HG03521 (cell line): ENCODE results near the gene NF2.

Experiments
- ATAC-seq: cut with Tn5 transposase; IDR thresholded peaks from one replicate; pipeline ENCODE4 v1.9.1; 2021; ENCODE audit warnings: mild to moderate bottlenecking, moderate library complexity; ENCODE audit not compliant: unreplicated experiment

The NF2 gene

DNA sequence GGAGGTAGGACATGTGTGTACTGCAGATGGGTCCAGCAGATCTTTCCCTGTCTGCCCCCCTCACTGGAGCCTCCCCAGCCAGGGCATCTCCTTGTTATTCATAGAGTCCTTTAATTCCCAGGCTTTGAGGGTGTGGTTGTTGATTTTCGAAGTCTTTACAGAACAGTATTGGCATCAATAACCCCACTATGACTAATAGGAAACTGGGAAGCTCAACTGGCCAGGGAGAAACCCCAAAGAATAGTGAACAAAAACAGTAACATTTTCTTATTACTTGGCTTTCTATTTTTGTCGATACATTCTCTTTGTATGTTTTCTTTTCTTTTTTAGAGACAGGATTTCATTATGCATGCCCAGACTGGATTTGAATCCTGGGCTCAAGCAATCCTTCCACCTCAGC lies 57.9 kb downstream of the NF2 start:
- ATAC-seq = no peak

DNA sequence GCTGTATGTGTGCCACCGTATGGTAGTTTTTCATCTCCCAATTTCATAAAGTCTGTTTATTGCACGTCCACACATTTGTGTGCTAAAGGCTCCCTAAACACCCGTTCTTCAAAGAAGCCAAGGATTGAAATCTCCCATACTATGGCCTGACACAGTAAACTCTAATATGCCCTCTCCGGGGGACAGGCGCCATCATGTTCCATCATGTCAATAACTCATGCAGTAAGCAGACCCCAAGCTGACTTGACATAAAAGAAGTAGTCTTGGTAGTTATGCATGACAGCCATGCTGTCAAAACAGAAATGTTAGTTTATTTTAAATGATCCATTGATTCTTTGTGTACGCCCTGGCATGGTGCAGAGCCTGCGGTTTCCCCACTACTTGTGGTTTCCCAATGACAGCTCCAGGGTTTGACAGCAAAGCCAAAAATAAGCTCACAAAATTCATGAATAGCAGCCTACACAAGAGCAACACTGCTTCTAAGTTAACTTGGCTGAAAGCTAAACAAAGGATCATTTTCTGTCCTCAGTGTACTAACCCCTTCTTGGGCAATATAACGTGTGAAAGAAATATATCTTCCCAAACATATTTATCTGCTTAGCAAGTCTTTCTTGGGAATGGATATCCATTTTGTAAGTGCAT lies 59.9 kb downstream of the NF2 start:
- ATAC-seq = no peak

- ATAC-seq = no peak
Observed at GRCh38 chr22:29665486-29665885, 62.1 kb downstream of the NF2 start.

DNA sequence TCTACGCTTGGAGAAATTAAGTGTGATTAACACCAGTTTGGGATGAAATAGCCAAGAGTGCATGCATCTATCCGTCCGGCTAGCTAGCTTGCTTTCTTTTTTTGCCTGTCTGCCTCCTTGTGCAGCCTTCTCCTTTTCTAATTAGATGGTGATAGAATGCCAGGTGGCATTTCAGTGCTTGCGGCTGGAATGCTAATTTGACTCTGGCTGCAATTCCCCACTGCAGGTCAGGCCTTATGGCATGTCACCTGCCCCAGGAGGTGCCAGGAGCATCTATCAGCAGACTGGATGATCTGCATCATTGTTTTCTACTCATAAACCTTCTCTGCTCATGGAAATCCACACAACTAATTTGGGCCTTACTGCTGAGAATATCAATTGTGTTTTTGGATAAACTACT lies 65.2 kb downstream of the NF2 start:
- ATAC-seq = no peak

- ATAC-seq = no peak
Observed at GRCh38 chr22:29670626-29671025, 67.2 kb downstream of the NF2 start.

GRCh38 chr22:29673361-29674066 lies 70.1 kb downstream of the NF2 start:
- ATAC-seq = no peak

DNA sequence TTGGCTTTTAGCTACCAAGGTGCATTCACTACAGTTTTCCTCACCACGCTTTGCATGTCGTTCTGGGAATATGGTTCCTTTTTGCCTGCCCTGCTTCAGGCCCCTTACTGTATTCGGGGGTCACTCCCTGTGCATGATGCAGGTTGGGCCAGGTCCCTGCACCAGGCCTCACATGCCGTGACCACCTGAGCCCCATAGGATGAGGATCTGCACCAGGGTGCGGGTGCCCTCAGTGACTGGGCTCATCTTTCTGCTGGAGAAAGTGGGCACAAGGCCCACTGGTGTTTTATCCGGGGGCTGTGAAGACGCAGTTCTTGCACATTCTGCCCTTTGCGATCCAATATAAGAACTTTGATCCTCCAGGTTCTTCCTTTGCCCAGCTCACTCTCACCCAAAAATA lies 70.7 kb downstream of the NF2 start:
- ATAC-seq = no peak

GRCh38 chr22:29679316-29679715 lies 75.9 kb downstream of the NF2 start:
- ATAC-seq = no peak

DNA sequence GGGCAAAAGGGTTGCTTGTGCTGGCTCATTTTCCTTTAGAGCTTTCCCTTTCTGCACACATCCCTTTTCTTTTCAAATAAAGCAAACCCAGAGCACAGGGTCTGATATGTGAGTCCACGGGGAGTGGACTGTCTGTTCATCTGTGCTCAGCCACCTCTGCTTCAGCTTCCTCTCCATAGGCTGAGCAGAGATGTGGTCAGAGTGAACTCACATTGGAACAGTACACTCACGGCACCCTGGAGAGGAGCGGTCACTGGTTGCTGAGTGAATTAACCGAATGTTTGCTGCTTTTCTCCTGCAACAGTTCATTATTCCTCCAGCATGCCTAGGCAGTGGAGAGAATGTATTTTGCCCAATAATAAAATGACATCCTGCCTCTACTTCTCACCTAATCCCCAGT lies 80.1 kb downstream of the NF2 start:
- ATAC-seq = no peak

GRCh38 chr22:29684244-29684643 lies 80.8 kb downstream of the NF2 start:
- no peak for ATAC-seq

DNA sequence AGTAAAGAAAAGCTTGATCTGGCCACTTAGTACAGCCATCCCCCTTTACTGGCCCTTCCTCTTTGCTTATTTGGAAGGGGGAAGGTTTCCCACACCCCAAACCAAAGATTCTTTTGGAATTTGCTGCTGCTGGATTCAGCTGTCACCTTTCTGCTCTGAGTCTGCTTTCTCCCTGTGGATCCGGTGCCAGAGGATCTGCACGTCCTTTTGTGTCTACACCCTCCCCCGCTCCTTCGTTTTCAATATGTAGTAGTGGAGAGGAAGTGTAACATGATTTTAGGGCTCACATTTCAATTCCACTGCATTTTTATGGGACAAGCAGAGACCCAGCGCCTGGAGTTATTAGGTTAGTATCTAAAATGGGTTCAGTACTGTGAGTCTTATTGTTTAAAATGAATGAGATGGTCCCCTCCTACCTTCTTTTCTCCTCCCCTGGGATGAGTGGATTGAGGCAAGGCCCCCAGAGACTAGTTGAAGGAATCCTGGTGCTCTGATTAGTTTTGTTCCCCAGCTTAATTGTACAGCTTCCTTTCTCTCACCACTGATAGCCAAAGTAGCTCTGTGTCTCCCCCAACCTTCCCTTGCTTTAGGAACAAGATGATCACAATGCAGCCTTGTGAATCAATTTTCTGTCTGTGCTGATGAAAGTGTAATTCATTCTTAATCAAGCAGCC lies 85.9 kb downstream of the NF2 start:
- no peak for ATAC-seq

DNA sequence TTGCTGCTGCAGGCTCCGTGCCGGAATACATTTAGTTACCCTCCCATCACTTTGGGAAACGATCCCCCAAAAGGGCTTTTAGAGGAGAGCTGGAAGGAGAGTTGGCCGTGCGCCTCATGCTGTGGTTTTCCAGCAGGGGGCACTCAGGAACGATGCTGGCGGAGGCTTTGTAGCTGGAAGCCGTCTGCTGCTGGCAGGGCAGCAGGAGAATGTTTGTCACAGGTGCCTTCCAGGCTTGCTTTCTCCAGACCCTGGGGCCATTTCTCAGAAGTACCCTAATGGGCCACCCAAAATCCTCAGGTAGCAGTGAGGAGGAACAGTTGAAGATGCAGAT lies 86.4 kb downstream of the NF2 start:
- ATAC-seq = no peak

- ATAC-seq = no peak
Observed at GRCh38 chr22:29690476-29690875, 87.0 kb downstream of the NF2 start.

DNA sequence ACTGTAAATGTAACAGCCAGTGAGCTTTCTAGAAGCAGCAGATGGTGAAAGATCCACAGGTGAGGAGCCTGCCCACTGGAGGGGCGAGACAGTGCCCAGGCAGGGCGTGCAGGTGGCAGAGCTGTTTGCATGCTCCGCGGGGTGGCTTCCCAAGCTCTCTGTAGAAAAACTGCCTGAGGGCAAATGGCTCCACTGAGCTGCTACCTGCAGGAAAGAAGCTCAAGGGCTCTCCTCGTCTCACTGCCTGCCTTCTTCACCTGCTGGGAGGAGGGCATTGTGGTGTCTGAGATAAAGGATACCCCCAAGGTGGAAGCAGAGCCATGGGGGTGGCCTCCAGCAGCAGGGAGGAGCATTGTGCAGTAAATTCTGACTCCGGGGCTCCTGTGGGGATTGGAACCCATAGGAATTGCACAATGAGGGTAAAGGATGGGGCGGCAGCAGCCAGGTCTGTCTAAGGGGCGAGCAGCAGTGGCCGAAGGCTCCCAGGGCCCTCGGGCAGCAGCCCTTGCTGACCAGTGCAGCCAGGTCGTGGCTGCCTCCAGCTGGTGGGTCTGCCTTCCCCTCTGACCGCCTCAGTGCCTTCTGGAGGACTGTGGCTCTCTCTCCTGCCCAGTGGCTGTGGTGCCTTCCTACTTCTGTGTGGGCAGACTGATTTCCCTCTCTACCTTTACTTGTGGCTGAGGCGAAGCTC lies 88.3 kb downstream of the NF2 start:
- ATAC-seq = no peak

- no peak for ATAC-seq
Observed at GRCh38 chr22:29692327-29692640, 88.9 kb downstream of the NF2 start.

DNA sequence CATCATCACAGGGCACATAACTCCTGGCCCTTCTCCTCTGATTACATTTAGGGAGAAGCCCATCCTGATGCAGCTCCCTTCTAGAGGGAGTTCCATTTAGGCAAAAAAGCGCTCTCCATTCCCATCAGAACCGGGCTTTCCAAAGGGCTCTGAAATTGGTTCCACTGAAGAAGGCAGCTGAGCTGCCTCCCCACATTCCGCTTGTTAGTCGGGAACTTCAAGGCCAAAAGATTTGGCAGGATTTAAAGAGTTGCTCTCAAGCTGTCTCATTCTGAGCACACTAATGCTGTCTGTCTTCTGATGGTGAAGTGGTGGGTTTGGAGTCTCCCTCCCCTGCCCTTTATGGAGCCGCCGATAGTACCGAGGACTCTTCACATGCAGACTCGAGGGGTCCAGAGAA lies 89.7 kb downstream of the NF2 start:
- no peak for ATAC-seq

- no peak for ATAC-seq
Observed at GRCh38 chr22:29693671-29694070, 90.2 kb downstream of the NF2 start.

DNA sequence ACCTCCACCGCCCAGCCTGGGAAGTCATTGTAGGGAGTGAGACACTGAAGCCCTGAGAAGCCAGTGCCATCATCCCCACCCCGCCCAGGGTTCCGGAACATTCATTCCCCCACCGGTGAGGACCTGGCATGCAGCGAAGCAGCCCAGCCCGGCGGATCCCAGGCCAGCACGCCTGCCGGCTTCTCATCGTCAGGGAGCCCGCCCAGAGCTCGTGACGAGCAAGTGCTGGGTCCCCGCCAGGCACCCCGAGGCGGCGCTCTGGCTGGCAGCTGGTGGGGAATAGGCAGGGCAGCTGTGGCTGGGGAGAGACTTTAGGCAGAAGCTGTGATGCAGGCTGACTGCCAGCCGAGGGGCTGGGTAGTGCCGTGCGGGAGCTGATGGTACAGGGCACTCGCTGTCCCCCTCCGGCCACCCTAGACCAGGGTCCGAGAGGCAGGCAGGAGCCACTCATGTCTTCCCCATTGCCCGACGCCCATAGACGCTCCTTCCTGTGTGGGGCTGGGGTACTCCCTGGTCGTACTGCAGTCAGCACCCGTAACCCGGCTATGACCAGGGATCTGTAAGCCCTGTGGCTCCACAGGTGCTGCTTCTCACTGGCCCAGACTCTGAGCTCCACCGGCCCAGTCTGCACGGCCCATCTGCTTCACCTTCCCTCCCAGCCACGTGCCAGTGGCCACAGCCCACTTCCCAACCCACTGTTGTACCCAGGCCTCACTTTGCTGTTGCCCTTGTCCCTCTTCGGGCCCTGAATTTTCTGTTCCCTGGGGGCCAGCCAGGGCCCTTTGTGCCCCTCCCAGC lies 91.9 kb downstream of the NF2 start:
- no peak for ATAC-seq

- no peak for ATAC-seq
Observed at GRCh38 chr22:29697853-29698598, 94.6 kb downstream of the NF2 start.

DNA sequence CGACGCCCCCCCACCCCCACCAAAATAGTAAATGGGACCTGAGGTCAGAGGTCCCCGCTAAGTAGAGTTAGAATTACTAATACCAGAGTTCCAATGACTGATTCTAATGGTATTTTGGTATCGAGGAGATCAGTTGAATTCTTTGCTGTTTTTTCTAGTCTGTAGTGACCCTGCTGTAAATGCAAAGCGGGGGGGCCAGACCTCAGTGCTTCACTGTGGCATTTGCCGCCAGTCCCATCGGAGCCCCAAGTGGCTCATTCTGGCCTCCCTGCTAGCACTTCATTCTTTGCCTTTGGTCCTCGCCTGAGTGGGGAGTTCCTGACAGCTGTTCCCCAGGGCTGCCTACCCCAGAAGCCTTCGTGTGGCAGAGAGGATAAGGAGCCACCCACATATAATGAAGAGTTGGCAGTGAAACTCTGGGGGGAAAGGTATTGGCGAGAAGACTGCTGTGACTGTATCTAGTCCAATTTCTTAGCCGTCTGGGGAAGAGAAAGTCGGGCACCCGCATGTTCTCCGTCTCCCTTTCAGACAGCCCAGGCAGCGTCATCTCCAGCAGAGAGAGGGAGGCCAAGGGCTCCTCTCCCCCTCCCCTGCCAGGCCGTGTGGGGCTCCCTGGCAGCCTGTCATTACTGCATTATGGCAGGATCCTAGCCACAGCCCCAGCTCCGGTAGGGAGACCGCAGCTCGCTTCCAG lies 96.9 kb downstream of the NF2 start:
- no peak for ATAC-seq
